Keratinocyte (primary cell): ENCODE results near the gene DCHS2.
A peak's percentile ranks its signal among the peaks of the same experiment; 100 is the strongest.

Experiments
- CTCF ChIP-seq, 3 experiments: IDR thresholded peaks in 1 of 3; conservative IDR thresholded peaks in 1 of 3; optimal IDR thresholded peaks in 1 of 3; 2 replicates in 2 of 3; 3 replicates in 1 of 3; pipeline versions ENCODE3 to v1.5.1; 2011; ENCODE audit warnings: low read length in 3 of 3, mild to moderate bottlenecking in 3 of 3, moderate library complexity in 2 of 3, control low read depth in 1 of 3, inconsistent platforms in 1 of 3; ENCODE audit not compliant: insufficient read depth in 2 of 3; ENCODE audit errors: extremely low read depth in 1 of 3
- EZH2 ChIP-seq: IDR thresholded peaks from one replicate; pipeline ENCODE4 v1.6.1; 2012; ENCODE audit warnings: inconsistent platforms, mild to moderate bottlenecking, low read length, moderate library complexity

GRCh38 chr4:154416190-154416547, 75.4 kb downstream of the DCHS2 start:
- TF ChIP-seq CTCF (optimal IDR thresholded peaks at IDR 0.05 in 1 of 3, IDR thresholded peaks at IDR 0.05 in 1 of 3, conservative IDR thresholded peaks at IDR 0.05 in 1 of 3; ENCODE audit: extremely low read depth in 1 of 3, insufficient read depth in 2 of 3, low read length in 3 of 3): peak in 1 of 3 experiments; percentile 59
- no peak for TF ChIP-seq EZH2
